Measurements from ENCODE around the gene PSMB7. TPM values are rescaled to one million over a fixed set of nuclear protein-coding genes. Genes with fewer than 3 reads are reported as not detected.

The PSMB7 gene
- total RNA-seq, 1 experiment from 2014 or later = 403 TPM

DNA sequence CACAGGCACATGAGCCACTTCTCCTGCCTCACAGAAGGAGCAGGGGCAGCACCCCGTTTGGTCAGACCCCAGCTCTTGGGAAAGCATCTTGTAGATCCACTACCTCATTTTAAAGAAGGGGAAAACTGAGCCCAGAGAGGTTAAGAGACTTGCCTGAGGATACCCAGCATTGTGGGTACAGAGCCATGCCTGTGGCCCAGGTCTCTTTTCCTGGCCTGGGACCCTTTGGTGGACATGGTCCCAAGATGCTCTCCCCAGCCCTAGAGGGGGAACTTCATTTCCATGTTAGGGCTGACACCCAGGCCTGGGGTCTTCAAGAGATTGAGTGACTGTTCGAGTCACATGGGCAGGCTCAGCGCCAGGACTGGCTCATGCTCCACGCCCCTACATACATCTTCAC, 93.3 kb downstream of the PSMB7 start:
- H3K4me1 ChIP-seq = peaks cover 14% of the 10 kb centered on the region
- H3K4me3 ChIP-seq = no peak overlapping the region
- no peak for DNase-seq
- H3K27me3 ChIP-seq = no peaks in the 10 kb centered on the region
- H3K36me3 ChIP-seq = peaks cover 8% of the 10 kb centered on the region; the same call in 1 of the 2 replicates
- H3K9me3 ChIP-seq (replicated peaks) = no peaks in the 10 kb centered on the region
- no peak overlapping the region for H3K27ac ChIP-seq

DNA sequence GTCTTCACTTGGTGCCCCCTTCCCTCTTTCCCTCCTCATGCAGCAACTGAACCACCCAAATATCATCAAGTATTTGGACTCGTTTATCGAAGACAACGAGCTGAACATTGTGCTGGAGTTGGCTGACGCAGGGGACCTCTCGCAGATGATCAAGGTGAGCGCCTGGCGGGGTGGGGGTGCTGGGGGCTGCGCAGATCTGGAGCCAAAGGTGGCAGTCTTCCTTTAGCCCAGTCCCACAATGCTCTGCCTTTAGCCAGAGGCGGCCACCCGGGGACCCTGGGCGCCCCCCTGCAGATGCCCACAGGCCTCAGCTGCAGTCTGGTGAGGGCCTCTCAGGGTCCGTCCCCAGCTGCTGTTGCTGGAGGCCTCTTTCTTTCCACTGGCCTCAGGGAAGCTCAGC, 93.8 kb downstream of the PSMB7 start:
- Histone ChIP-seq H3K27ac (no peak overlapping the region), H3K9me3 (replicated peaks) (no peaks in the 10 kb centered on the region), H3K27me3 (no peaks in the 10 kb centered on the region), H3K36me3 (peaks cover 8% of the 10 kb centered on the region; the same call in 1 of the 2 replicates), H3K4me1 (peaks cover 14% of the 10 kb centered on the region), H3K4me3 (no peak overlapping the region)
- no peak for DNase-seq

DNA sequence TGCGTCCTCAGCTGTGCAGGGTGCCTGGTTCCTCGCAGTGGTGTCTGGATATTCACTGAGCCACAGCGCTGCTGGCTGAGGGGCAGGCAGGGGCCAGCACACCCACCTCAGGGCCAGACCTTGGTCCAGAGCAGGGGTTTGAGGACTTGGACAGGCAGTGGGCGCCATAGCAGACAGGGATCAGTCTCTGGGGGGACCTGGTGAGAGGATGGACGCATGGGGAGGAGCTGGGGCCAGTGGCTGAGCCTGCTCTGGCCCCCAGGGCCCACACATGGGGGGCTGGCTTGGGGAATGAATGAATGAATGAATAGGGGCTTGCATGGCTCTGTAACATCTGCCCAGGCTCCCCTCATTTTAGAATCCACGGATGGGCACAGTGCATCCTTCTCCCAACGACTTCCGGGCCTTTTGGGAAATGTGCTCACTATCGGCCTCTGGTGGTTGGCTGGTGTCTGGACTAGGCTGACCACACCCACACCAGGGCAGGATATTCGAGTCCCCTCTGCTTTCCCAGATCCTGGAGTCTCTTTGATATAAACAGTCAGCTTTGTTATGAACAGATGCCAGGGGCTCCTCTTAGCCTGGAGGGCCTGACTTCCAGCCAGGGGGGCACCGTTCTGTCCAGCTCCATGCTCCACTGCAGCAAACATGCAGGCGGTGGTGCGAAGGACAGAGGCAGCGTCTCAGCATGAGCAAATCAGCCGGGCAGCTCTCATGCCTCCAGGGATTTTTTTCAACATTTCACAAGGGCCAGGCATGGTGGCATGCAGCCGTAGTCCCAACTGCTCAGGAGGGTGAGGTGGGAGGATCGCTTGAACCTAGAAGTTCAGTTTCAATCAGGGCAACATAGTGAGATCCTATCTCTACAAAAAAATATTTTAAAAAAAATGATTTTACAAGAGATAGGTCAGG, 94.9 kb downstream of the PSMB7 start:
- no peak overlapping the region for H3K27ac ChIP-seq
- no peaks in the 10 kb centered on the region for H3K9me3 ChIP-seq (replicated peaks)
- H3K36me3 ChIP-seq = peaks cover 15% of the 10 kb centered on the region
- no peak overlapping the region for H3K4me3 ChIP-seq
- H3K27me3 ChIP-seq = no peaks in the 10 kb centered on the region
- peaks cover 14% of the 10 kb centered on the region for H3K4me1 ChIP-seq
- DNase-seq = peak; percentile 84 to 92

GRCh38 chr9:124315882-124316281, 99.4 kb downstream of the PSMB7 start:
- Histone ChIP-seq H3K9me3 (replicated peaks) (no peaks in the 10 kb centered on the region), H3K4me3 (no peak overlapping the region), H3K27ac (no peak overlapping the region), H3K36me3 (peaks cover 28% of the 10 kb centered on the region), H3K27me3 (no peaks in the 10 kb centered on the region), H3K4me1 (peaks cover 2% of the 10 kb centered on the region; the same call in 1 of the 2 replicates)
- no peak for DNase-seq

GRCh38 chr9:124313940-124314339, 101.3 kb downstream of the PSMB7 start:
- no peak overlapping the region for H3K4me3 ChIP-seq
- no peaks in the 10 kb centered on the region for H3K4me1 ChIP-seq
- no peak overlapping the region for H3K27ac ChIP-seq
- no peak for DNase-seq
- no peaks in the 10 kb centered on the region for H3K9me3 ChIP-seq (replicated peaks)
- no peaks in the 10 kb centered on the region for H3K27me3 ChIP-seq
- peaks cover 34% of the 10 kb centered on the region for H3K36me3 ChIP-seq

- H3K4me3 ChIP-seq = no peak overlapping the region
- peaks cover 33% of the 10 kb centered on the region for H3K36me3 ChIP-seq
- H3K4me1 ChIP-seq = no peaks in the 10 kb centered on the region
- no peaks in the 10 kb centered on the region for H3K9me3 ChIP-seq (replicated peaks)
- DNase-seq = no peak
- H3K27me3 ChIP-seq = no peaks in the 10 kb centered on the region
- H3K27ac ChIP-seq = no peak overlapping the region
These were observed 102.7 kb downstream of the PSMB7 start for GRCh38 chr9:124312290-124313265.

- Histone ChIP-seq H3K4me1 (peaks cover 6% of the 10 kb centered on the region), H3K36me3 (peaks cover 29% of the 10 kb centered on the region), H3K9me3 (replicated peaks) (no peaks in the 10 kb centered on the region), H3K4me3 (no peak overlapping the region), H3K27me3 (no peaks in the 10 kb centered on the region), H3K27ac (no peak overlapping the region)
- DNase-seq = no peak
These were observed 104.0 kb downstream of the PSMB7 start for GRCh38 chr9:124311283-124311682.

DNA sequence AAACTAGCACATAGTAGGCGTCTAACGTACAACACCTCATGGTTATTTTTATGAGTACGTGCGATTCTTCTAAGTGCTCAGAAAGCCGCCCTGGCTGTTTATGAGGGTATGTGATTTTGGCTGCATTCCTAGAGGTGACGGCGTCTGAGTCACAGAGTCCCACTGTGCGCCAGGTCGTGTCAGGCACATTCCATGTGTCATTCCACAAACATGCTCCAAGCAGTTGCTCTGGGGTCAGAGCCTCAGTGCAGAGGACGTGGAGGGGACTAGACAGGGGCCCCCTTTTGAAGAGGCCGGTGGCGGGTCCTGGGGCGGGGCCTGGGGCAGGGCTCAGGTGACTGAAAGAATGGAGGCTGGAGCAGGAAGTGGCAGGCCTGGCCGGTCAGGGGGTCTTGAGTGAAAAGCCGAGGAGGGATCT, 105.6 kb downstream of the PSMB7 start:
- no peak for DNase-seq
- Histone ChIP-seq H3K9me3 (replicated peaks) (no peaks in the 10 kb centered on the region), H3K4me3 (no peak overlapping the region), H3K27me3 (no peaks in the 10 kb centered on the region), H3K4me1 (peaks cover 15% of the 10 kb centered on the region), H3K27ac (peak overlapping the region; percentile 9), H3K36me3 (peaks cover 20% of the 10 kb centered on the region)

GRCh38 chr9:124308606-124309491, 106.4 kb downstream of the PSMB7 start:
- Histone ChIP-seq H3K9me3 (replicated peaks) (no peaks in the 10 kb centered on the region), H3K27ac (no peak overlapping the region), H3K4me3 (no peak overlapping the region), H3K36me3 (peaks cover 18% of the 10 kb centered on the region), H3K4me1 (peaks cover 15% of the 10 kb centered on the region), H3K27me3 (no peaks in the 10 kb centered on the region)
- no peak for DNase-seq

- Histone ChIP-seq H3K4me1 (peaks cover 15% of the 10 kb centered on the region), H3K4me3 (no peak overlapping the region), H3K27me3 (no peaks in the 10 kb centered on the region), H3K27ac (no peak overlapping the region), H3K36me3 (peaks cover 18% of the 10 kb centered on the region), H3K9me3 (replicated peaks) (no peaks in the 10 kb centered on the region)
- no peak for DNase-seq
These were observed 107.7 kb downstream of the PSMB7 start for GRCh38 chr9:124307379-124308030.

DNA sequence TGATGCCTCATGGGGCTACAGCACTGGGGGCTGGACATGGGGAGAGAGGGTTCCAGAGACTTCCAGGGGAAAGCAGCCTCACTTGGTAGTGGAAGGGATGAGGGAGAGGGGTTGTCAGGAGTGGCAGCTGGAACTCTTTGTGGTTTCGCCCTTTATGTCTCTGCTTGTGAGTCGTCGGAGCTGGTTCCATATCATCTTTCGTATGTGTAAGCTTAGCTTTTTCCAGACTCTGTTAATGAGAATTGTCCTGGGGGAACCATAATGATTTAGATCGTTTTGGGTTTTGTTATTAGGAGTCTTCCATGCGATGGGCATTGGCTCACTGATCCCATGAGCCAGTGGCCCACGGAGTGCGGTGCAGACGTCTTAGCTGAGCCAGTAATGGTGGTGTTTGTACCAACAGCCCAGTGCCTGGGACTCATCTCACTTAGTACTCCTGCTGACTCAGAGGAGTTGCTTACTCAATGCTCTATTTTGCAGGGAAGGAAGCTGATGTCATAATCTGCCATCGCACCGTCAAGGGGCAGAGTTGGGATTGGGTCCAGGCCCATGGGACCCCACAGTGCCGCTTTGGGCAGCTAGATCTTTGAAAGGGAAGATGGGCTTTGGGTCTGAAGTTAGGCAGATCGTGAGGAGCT, 109.0 kb downstream of the PSMB7 start:
- DNase-seq = peak; percentile 64 to 81
- peaks cover 22% of the 10 kb centered on the region for H3K36me3 ChIP-seq

DNA sequence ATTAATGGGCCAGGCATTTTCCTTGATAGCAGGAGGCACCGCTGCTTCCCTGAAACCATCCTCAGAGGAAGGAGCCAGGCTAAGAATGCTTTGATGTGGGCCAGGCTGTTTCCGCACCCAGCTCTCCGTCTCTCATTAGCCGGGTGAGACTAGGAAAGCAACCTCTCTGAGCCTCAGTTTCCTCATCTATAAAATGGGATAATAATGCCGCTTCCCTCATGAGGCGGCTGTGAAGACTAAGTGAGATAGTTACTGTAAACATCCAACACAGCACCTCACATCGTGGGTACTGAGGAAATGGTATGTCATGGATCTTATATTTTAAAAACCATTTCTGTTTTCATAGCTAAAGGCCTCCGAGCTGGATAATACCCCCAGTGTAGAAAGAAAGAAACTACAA, 111.0 kb downstream of the PSMB7 start:
- Histone ChIP-seq H3K4me1 (peaks cover 16% of the 10 kb centered on the region), H3K27me3 (no peaks in the 10 kb centered on the region), H3K36me3 (peaks cover 15% of the 10 kb centered on the region), H3K27ac (no peak overlapping the region), H3K9me3 (replicated peaks) (no peaks in the 10 kb centered on the region), H3K4me3 (no peak overlapping the region)
- no peak for DNase-seq

More for the DNA sequence above, 109.0 kb downstream of the PSMB7 start:
- H3K27me3 ChIP-seq = no peaks in the 10 kb centered on the region
- no peak overlapping the region for H3K4me3 ChIP-seq
- H3K9me3 ChIP-seq (replicated peaks) = no peaks in the 10 kb centered on the region
- H3K27ac ChIP-seq = peak overlapping the region; percentile 61
- H3K4me1 ChIP-seq = peaks cover 15% of the 10 kb centered on the region

DNA sequence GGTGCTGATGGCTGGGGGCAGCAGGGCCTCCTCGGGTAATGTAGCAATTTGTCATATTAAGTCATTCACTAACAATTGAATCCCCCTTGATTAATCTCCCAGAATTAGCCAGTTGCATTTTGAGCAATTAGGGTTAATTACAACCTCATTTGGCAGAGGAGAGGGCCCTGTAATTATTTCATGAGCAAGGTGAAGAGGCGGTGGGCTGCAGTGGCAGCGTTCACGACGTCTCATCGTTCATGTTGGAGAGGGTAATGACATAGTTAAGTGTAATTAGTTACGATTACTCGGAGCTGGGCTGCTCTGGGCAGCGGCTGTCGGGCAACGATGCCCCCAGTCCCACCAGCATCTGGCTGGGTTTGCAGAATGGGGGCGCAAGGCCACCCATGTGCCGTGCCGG, 111.5 kb downstream of the PSMB7 start:
- no peak for DNase-seq

More for the DNA sequence above, 111.5 kb downstream of the PSMB7 start:
- Histone ChIP-seq H3K36me3 (peaks cover 15% of the 10 kb centered on the region), H3K9me3 (replicated peaks) (no peaks in the 10 kb centered on the region), H3K4me3 (no peak overlapping the region), H3K4me1 (peaks cover 21% of the 10 kb centered on the region), H3K27ac (no peak overlapping the region), H3K27me3 (no peaks in the 10 kb centered on the region)

Measured in SJCRH30 (cell line).